IPS-18c (cell line): ENCODE data around the gene SEPTIN8.

Source experiments
- H3K4me3 ChIP-seq: 2 replicates; pipeline ENCODE4 v1.7.0; 2013; ENCODE audit warnings: low read depth, mild to moderate bottlenecking, low read length, moderate library complexity; ENCODE audit not compliant: insufficient read depth
- H3K9me3 ChIP-seq: one replicate; pipeline ENCODE4 v1.6.1; 2013; ENCODE audit warnings: mild to moderate bottlenecking, low read length, moderate library complexity; ENCODE audit not compliant: control insufficient read depth, insufficient read depth

SEPTIN8 gene

DNA sequence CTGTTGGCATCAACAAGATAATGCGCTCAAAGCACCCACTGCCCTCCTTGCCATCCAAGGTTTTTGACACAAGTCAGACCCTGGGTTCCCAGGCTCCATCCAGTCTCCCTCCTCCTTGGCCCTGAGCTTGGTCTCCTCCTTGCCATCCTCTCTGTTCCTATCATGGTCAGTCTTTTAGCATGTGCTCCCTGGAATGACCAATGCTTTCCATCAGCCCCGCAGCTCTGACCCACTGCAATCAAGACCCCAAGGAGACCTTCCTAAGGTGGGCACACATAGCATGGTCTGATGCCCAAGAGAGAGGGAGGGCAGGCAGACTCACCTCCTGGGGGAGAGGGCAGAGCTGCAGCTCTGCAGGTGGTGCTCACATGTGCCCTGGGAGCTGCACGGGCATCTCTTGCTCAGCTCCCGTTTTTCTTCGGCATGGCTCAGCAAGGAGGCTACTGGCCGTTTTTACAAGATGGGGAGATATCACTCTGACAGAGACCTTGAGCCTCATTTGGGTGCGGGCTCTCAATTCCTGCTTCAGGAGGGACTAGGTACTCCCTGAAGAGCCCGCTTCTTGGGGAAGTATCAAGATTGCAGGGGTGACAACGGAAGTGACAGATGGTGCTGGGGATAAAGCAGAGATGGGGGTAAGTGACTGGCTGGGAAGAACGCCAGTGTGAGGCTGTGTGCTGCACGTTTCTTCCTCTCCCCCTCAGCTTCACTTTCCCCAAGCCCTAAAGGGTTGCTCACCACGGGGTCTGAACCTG lies 3.3 kb downstream of the SEPTIN8 start:
- Histone ChIP-seq H3K4me3 (no peak overlapping the region), H3K9me3 (no peaks in the 10 kb centered on the region)

- Histone ChIP-seq H3K4me3 (no peak overlapping the region), H3K9me3 (no peaks in the 10 kb centered on the region)
These were observed 3.9 kb downstream of the SEPTIN8 start for GRCh38 chr5:132773114-132773513.

GRCh38 chr5:132772291-132773070 lies 4.6 kb downstream of the SEPTIN8 start:
- H3K4me3 ChIP-seq = no peak overlapping the region
- H3K9me3 ChIP-seq = no peaks in the 10 kb centered on the region

DNA sequence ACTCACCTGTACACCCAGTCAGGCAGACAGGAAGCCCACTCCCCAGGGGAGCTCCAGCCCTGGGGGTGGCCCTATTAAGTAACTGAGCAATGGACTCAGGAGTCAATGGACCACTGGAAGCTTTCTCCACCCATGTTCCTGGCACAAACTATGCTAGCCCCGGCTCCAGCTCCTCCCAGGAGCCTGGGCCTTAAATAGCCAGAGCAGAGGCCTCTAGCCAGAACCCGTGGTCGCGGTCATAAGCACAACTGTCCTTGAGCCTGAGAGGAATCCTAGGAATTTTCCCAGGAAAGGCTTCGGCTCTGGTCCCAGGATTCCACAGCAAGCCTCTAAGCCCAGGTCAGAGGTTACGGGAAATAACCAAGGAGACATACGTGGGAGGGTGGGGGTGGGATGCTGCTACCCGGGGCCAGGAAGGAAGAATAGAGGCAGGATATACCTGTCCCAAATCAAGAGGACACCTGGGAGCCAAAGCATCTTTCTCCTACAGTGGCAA lies 5.5 kb downstream of the SEPTIN8 start:
- H3K4me3 ChIP-seq = no peak overlapping the region
- H3K9me3 ChIP-seq = no peaks in the 10 kb centered on the region

GRCh38 chr5:132770476-132771159 lies 6.4 kb downstream of the SEPTIN8 start:
- Histone ChIP-seq H3K4me3 (no peak overlapping the region), H3K9me3 (no peaks in the 10 kb centered on the region)

GRCh38 chr5:132768485-132768868 lies 8.6 kb downstream of the SEPTIN8 start:
- H3K4me3 ChIP-seq = no peak overlapping the region
- H3K9me3 ChIP-seq = no peaks in the 10 kb centered on the region

DNA sequence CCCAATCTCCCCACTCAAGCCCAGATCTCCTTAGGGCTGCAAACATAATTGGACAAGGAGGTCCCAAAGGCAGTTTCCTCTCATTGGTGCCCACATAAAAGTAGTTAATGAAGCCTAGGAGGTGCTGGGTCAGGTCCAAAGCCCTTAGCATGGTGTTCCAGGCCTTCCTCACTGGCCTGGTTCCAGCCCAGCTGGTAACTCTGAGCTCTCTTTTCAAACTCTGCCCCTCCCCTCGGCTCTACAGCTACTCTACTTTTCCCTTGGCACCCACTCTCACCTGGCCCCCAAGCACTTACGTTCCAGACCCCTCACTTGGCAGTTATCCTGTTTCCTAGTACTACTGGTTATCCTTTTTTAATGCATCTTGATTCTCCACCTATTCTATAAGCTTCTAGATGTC lies 9.9 kb downstream of the SEPTIN8 start:
- Histone ChIP-seq H3K4me3 (no peak overlapping the region), H3K9me3 (no peaks in the 10 kb centered on the region)

DNA sequence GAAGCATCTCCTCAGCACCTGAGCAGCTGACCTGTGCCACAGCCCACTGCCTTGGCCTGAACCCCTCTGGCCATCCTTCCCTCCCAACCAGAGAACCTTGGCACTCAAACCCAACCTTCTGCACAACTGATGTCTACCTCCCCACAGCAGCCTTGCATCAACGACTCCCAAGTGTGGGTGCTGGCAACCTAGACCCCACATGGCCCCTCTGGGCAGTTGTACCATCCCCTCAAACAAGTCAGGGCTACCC lies 10.3 kb downstream of the SEPTIN8 start:
- no peaks in the 10 kb centered on the region for H3K9me3 ChIP-seq
- no peak overlapping the region for H3K4me3 ChIP-seq

DNA sequence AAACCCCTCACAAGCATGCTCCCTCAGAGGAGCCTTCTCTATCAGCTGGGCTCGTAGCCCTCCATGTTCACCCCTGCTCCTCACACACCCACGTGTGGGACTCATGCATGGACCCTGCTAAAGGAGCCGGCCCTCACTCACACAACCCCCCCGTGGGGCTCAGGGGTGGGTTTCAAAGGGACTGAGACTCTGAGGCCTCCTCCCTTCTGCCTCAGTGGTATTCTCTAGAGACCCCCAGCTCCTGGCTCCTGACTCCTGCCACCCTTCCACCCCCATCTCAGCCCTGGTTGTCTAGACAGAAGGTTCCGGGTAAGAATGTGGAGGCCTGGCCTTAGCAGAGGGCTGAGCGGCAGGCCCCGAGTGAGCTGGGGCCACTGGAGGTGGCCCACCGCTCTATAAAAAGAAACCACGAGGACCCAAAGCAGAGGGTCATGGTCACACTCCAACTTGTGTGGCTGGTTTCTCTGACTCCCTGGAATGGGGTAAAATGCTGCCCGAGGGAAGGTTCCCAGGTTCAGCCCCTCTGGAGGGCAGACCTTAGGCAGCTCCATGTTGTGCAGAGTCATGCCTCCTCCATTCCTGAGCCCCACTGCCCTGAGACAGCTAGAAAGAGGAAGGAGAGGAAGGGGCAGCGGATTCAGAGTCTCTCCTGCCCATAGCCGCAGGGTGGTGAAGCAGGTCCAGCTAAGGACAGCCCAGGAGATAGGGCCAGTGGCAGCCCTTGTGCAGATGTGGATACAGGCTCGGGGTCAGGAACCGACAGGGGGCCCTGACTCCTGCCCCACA lies 10.8 kb downstream of the SEPTIN8 start:
- Histone ChIP-seq H3K9me3 (no peaks in the 10 kb centered on the region), H3K4me3 (no peak overlapping the region)

DNA sequence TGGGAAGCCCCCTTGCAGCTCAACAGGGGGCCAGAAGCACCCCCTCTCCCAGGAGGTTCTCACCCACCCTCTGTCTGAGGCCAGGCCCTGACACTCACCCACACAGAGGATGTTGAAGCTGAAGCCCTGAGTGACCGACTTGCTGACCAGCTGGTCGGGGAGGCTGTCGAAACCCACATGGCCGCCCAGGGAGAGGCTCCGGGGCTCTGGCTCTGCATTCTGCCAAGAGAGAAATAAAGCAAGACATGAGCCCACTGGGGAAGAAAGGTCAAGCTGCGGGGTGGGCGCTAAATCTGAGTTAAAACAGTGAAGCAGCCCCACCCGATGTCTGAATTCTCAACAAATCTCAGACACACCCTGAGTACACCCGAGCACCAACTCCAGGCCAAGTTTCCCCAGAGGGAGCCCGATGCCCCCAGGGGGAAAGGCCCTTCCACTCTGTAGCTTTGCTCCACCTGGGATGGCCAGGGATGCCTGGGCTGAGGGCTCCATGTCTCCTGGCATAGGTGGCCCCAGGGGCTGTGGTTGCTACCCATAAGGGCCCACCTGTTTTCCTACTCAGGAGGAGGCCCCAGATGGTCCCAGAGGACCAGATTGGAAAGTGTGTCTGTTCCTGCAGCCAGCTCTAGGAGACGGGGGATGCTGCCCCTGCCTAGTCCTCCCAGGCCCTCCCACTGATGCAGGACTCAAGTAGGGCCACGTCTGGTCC lies 11.6 kb downstream of the SEPTIN8 start:
- H3K9me3 ChIP-seq = no peaks in the 10 kb centered on the region

GRCh38 chr5:132764671-132765238 lies 12.3 kb downstream of the SEPTIN8 start:
- H3K9me3 ChIP-seq = no peaks in the 10 kb centered on the region
- no peak overlapping the region; the same call in 1 of the 2 replicates for H3K4me3 ChIP-seq

More for the DNA sequence above, 11.6 kb downstream of the SEPTIN8 start:
- no peak overlapping the region for H3K4me3 ChIP-seq

DNA sequence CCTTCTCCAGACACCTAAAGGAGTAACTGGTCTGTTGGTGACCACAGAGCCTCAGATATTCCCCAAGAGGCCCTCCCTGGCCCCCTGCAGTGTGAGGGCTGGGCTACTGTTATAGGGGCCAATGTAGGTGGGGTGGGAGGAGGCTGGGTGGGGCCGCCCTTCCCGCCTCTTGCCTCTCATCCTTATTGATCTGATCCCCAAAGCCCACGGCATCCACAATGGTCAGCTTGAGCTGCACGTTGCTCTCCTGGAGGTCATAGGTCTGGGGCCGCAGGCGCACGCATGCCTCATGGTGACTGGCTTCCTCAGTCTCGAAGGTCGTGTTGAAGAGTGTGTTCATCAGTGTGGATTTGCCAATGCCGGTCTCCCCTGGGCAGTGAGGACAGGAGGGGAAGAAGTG lies 13.0 kb downstream of the SEPTIN8 start:
- H3K9me3 ChIP-seq = no peaks in the 10 kb centered on the region
- no peak overlapping the region; the same call in 1 of the 2 replicates for H3K4me3 ChIP-seq

DNA sequence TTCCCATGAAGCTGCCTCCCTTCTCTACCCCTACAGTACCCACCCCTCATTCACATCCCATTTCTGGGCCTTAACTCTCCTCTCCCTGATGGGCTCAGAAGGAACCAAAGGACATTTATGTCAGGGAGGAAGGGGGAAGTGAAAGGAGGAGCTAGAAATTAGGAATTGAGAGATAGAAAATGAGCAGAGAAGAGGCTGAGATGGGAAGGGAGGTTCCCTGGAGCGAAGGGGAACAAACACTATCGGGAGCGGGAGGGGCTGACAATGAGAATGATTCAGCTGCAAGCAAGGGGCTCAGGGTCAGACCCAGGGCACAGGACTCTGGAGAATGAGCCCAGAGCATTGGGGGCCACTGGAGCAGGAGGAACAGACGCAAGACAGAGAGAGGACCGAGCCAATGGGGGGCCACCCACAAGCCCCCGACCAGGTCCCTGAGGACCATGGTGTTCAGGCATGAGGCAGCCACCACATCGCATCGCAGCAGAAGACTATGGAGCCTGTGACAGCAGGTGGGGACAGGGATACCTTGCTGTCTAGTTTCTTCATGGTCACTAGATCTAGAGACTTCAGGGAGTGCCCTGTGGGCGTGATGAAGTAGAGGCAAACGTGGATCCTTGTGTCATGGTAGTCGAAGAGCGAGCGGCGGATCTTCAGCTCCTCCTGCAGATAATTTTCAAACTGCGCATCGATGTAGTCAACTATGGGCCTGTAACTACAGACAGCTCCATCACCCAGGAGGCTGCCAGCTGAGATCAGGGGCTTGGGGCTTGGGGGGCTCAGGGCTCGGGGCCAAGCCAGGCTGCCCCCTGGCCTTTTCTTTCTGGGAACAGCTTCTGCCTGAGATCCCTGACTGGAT lies 13.6 kb downstream of the SEPTIN8 start:
- Histone ChIP-seq H3K4me3 (no peak overlapping the region), H3K9me3 (no peaks in the 10 kb centered on the region)

DNA sequence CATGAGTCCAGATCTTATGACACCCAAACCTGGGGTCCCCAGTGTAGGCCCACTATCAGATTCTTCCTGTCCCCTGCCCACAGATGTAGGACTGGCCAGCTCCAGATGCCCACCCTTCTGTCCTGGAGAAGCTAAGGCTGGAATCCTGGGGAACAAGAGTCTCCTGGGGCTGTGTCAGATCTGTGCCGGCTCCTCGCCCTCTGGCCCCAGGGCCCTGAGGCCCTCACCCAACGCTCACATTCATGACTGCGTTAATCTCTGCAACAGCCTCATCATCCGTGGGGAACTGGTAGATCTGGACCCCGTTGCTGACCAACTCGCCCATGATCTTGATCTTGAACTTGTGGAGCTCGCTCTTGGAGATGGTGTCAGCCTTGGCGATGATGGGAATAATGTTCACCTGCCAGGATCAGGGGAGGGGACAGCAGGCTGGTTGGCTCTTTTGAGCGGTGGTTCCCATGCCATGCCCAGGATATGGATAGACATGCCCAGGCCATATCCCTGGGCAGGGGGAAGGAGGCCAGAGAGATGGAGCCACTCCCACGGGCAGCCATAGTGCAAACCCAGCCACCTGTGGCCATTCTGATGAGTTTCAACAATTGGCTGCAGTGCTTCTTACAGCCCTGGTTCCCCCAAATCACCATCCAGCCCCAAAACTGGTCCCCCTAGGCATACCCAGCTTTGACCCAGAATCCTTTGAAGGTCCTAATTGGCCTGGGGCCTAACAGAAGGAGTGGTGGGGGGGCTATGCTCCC lies 14.6 kb downstream of the SEPTIN8 start:
- Histone ChIP-seq H3K9me3 (no peaks in the 10 kb centered on the region), H3K4me3 (no peak overlapping the region)
